ENCODE results near the gene SULF2. TPM values are rescaled to one million over a fixed set of nuclear protein-coding genes. Genes with fewer than 3 reads are reported as not detected.
"Not testable (repeated sequence)": the region's sequence is repeated elsewhere in the genome, so short reads cannot be mapped to it uniquely, and the experiment has no call there.

SULF2 gene
- total RNA-seq, 1 donor from 2014 or later: 0.20 TPM

- H3K27ac Mint-ChIP-seq: no peak overlapping the region
- peaks cover 5% of the 10 kb centered on the region for H3K27me3 Mint-ChIP-seq
- no peak for DNase-seq
These were observed 10.1 kb upstream of the SULF2 start for GRCh38 chr20:47795214-47795907.

GRCh38 chr20:47794264-47794663, 9.0 kb upstream of the SULF2 start:
- POLR2A ChIA-PET; DNase-seq; H3K9me3 Mint-ChIP-seq; H3K4me3 Mint-ChIP-seq; H3K27ac Mint-ChIP-seq; H3K27me3 Mint-ChIP-seq; ATAC-seq (ENCODE audit: low read depth); H3K4me1 Mint-ChIP-seq; CTCF ChIA-PET; H3K36me3 Mint-ChIP-seq (ENCODE audit: low read depth); intact Hi-C loops (cut with micrococcal nuclease): not testable (repeated sequence)

More at GRCh38 chr20:47795214-47795907, 10.1 kb upstream of the SULF2 start:
- Mint-ChIP-seq H3K4me1 (no peaks in the 10 kb centered on the region), H3K9me3 (no peaks in the 10 kb centered on the region), H3K36me3 (ENCODE audit: low read depth) (no peaks in the 10 kb centered on the region), H3K4me3 (no peak overlapping the region)
- CTCF ChIA-PET: no interaction called here
- TF ChIP-seq, protein P1, sequence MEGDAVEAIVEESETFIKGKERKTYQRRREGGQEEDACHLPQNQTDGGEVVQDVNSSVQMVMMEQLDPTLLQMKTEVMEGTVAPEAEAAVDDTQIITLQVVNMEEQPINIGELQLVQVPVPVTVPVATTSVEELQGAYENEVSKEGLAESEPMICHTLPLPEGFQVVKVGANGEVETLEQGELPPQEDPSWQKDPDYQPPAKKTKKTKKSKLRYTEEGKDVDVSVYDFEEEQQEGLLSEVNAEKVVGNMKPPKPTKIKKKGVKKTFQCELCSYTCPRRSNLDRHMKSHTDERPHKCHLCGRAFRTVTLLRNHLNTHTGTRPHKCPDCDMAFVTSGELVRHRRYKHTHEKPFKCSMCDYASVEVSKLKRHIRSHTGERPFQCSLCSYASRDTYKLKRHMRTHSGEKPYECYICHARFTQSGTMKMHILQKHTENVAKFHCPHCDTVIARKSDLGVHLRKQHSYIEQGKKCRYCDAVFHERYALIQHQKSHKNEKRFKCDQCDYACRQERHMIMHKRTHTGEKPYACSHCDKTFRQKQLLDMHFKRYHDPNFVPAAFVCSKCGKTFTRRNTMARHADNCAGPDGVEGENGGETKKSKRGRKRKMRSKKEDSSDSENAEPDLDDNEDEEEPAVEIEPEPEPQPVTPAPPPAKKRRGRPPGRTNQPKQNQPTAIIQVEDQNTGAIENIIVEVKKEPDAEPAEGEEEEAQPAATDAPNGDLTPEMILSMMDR (IDR thresholded peaks at IDR 0.05): no peak
- intact Hi-C loops (cut with micrococcal nuclease): no loop called here
- no peak for ATAC-seq (ENCODE audit: low read depth)
- POLR2A ChIA-PET: no interaction called here

- ATAC-seq (ENCODE audit: low read depth) (no peak), DNase-seq (no peak)
- Mint-ChIP-seq H3K9me3 (no peaks in the 10 kb centered on the region), H3K27ac (no peak overlapping the region), H3K4me3 (no peak overlapping the region), H3K36me3 (ENCODE audit: low read depth) (no peaks in the 10 kb centered on the region), H3K27me3 (peaks cover 14% of the 10 kb centered on the region), H3K4me1 (no peaks in the 10 kb centered on the region)
- TF ChIP-seq, protein P1 (IDR thresholded peaks at IDR 0.05): no peak
- CTCF ChIA-PET: no interaction called here
- intact Hi-C loops (cut with micrococcal nuclease): no loop called here
- POLR2A ChIA-PET: no interaction called here
These were observed 6.8 kb upstream of the SULF2 start for GRCh38 chr20:47792021-47792618.

DNA sequence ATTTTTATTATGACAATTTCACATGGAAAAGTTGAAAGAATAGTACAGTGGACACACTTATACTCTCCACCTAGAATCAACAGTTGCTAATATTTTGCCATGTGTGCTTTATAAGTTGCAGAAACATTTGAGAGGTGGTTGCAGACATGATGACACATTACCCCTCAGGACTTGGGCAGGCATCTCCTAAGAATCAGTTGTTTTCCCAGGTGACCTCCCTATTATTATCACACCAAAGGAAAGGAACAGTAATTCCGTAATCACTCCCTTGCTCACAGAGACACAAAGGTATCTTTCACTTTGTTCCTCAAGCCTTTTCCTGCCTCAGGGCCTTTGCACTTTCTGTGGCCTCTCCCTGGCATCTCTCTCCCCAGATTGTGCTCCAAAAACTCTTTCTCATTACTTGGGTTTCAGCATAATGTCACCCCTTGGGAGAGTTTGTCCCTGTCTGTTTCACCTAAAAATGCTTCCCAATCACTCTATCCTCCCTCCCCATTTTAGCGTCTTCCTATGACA, 5.9 kb upstream of the SULF2 start:
- Mint-ChIP-seq H3K4me1 (peaks cover 5% of the 10 kb centered on the region), H3K4me3 (no peak overlapping the region), H3K27me3 (peaks cover 19% of the 10 kb centered on the region), H3K36me3 (ENCODE audit: low read depth) (no peaks in the 10 kb centered on the region), H3K9me3 (no peaks in the 10 kb centered on the region), H3K27ac (no peak overlapping the region)
- DNase-seq (no peak), ATAC-seq (ENCODE audit: low read depth) (no peak)
- TF ChIP-seq, protein P1 (IDR thresholded peaks at IDR 0.05): no peak
- ChIA-PET POLR2A (no interaction called here), CTCF (no interaction called here)
- intact Hi-C loops (cut with micrococcal nuclease): no loop called here

DNA sequence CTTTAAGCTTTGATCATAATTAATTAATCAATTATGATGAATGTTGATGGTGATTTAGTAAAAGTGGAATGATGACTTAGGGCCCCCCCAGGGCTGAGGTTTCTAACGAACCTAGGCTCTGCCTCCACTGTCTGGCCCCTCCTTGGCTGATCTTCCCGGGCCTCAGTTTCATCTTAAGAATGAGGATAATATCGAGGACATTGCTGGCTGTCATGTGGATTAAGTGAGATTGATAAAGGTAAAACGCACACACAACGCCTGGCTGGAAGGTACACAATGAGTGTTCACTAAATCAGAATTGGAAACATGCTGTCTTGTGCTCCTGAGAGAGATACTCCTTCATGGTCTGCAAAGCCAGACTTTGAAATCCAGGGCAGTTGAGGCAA, 5.3 kb upstream of the SULF2 start:
- TF ChIP-seq, protein P1 (IDR thresholded peaks at IDR 0.05): no peak
- DNase-seq (no peak), ATAC-seq (ENCODE audit: low read depth) (no peak)
- H3K9me3 Mint-ChIP-seq: no peaks in the 10 kb centered on the region
- H3K27ac Mint-ChIP-seq: no peak overlapping the region
- POLR2A ChIA-PET: no interaction called here
- H3K4me1 Mint-ChIP-seq: peaks cover 9% of the 10 kb centered on the region
- no peak overlapping the region for H3K4me3 Mint-ChIP-seq
- CTCF ChIA-PET: no interaction called here
- peaks cover 22% of the 10 kb centered on the region for H3K27me3 Mint-ChIP-seq
- H3K36me3 Mint-ChIP-seq (ENCODE audit: low read depth): no peaks in the 10 kb centered on the region
- intact Hi-C loops (cut with micrococcal nuclease): no loop called here
